ENCODE data around the gene DUOXA2. TPM values are rescaled to one million over a fixed set of nuclear protein-coding genes. Genes with fewer than 3 reads are reported as not detected.

Gene DUOXA2
- total and polyA plus RNA-seq, 7 donors, result 0.11 TPM; not detected in 6

- ATAC-seq (no peak), DNase-seq (no peak)
- TF ChIP-seq CTCF (IDR thresholded peaks at IDR 0.05), result no peak
- H3K27ac ChIP-seq, result no peak overlapping the region
- intact Hi-C loops (cut with DNase I), result no loop called here
- no peaks in the 10 kb centered on the region for H3K4me1 ChIP-seq
- H3K27me3 ChIP-seq (ENCODE audit: insufficient read depth in 3 of 3, low read length in 2 of 3), result no peaks in the 10 kb centered on the region
- no peaks in the 10 kb centered on the region for H3K9me3 ChIP-seq
- 76 to 92% (median 78%) methylated on average over 7 of the region's 7 CpGs for WGBS, 3 donors
- no peak overlapping the region for H3K4me3 ChIP-seq
- H3K36me3 ChIP-seq (ENCODE audit: insufficient read depth in 1 of 2, low read depth in 1 of 2), result no peaks in the 10 kb centered on the region
Observed at GRCh38 chr15:45143056-45143455, 28.9 kb downstream of the DUOXA2 start.

GRCh38 chr15:45143946-45144345 is 29.8 kb downstream of the DUOXA2 start:
- DNase-seq (no peak), ATAC-seq (no peak)
- TF ChIP-seq CTCF (IDR thresholded peaks at IDR 0.05), result no peak
- Histone ChIP-seq H3K36me3 (ENCODE audit: insufficient read depth in 1 of 2, low read depth in 1 of 2) (no peaks in the 10 kb centered on the region), H3K27ac (no peak overlapping the region), H3K4me3 (no peak overlapping the region), H3K9me3 (no peaks in the 10 kb centered on the region), H3K4me1 (no peaks in the 10 kb centered on the region), H3K27me3 (ENCODE audit: insufficient read depth in 3 of 3, low read length in 2 of 3) (no peaks in the 10 kb centered on the region)
- WGBS, 3 donors, result 75 to 86% (median 76%) methylated on average over 11 of the region's 11 CpGs
- intact Hi-C loops (cut with DNase I), result no loop called here

- H3K36me3 ChIP-seq (ENCODE audit: insufficient read depth in 1 of 2, low read depth in 1 of 2), result no peaks in the 10 kb centered on the region
- H3K9me3 ChIP-seq, result no peaks in the 10 kb centered on the region
- no peak for TF ChIP-seq CTCF (IDR thresholded peaks at IDR 0.05)
- no peak overlapping the region for H3K27ac ChIP-seq
- no peak for ATAC-seq
- no peak for DNase-seq
- no peak overlapping the region for H3K4me3 ChIP-seq
- H3K27me3 ChIP-seq (ENCODE audit: insufficient read depth in 3 of 3, low read length in 2 of 3), result no peaks in the 10 kb centered on the region
- WGBS, 3 donors, result 69 to 74% (median 74%) methylated on average over 9 of the region's 9 CpGs
- H3K4me1 ChIP-seq, result no peaks in the 10 kb centered on the region
- intact Hi-C loops (cut with DNase I), result no loop called here
Observed at GRCh38 chr15:45144775-45145174, 30.6 kb downstream of the DUOXA2 start.

GRCh38 chr15:45146405-45146804 is 32.3 kb downstream of the DUOXA2 start:
- intact Hi-C loops (cut with DNase I), result no loop called here
- H3K4me1 ChIP-seq, result no peaks in the 10 kb centered on the region
- H3K4me3 ChIP-seq, result no peak overlapping the region
- no peak for TF ChIP-seq CTCF (IDR thresholded peaks at IDR 0.05)
- no peaks in the 10 kb centered on the region for H3K36me3 ChIP-seq (ENCODE audit: insufficient read depth in 1 of 2, low read depth in 1 of 2)
- DNase-seq (no peak), ATAC-seq (no peak)
- WGBS, 3 donors, result 72 to 82% (median 73%) methylated on average over 4 of the region's 4 CpGs
- no peak overlapping the region for H3K27ac ChIP-seq
- H3K9me3 ChIP-seq, result no peaks in the 10 kb centered on the region
- H3K27me3 ChIP-seq (ENCODE audit: insufficient read depth in 3 of 3, low read length in 2 of 3), result no peaks in the 10 kb centered on the region

GRCh38 chr15:45147606-45148005 is 33.5 kb downstream of the DUOXA2 start:
- Histone ChIP-seq H3K9me3 (no peaks in the 10 kb centered on the region), H3K4me1 (no peaks in the 10 kb centered on the region), H3K27ac (no peak overlapping the region), H3K36me3 (ENCODE audit: insufficient read depth in 1 of 2, low read depth in 1 of 2) (no peaks in the 10 kb centered on the region), H3K4me3 (no peak overlapping the region), H3K27me3 (ENCODE audit: insufficient read depth in 3 of 3, low read length in 2 of 3) (no peaks in the 10 kb centered on the region)
- intact Hi-C loops (cut with DNase I), result no loop called here
- TF ChIP-seq CTCF (IDR thresholded peaks at IDR 0.05), result no peak
- DNase-seq, result no peak
- no peak for ATAC-seq
- 86 to 96% (median 88%) methylated on average over 6 to 7 of the region's 7 CpGs for WGBS, 3 donors

All from psoas muscle (tissue), 8 donors.